Right lobe of liver (tissue), 4 donors: ENCODE measurements around the gene TMEM175.
"Not testable (repeated sequence)": the region's sequence is repeated elsewhere in the genome, so short reads cannot be mapped to it uniquely, and the experiment has no call there.

ENCODE experiments used
- CTCF ChIP-seq, 4 donors: fragments of 200-600 bp in 3 of 4; fragments of 450-650 bp in 1 of 4; IDR thresholded peaks; one replicate each; pipeline versions ENCODE4 v1.5.1 to v1.8.0; 2016 to 2022; ENCODE audit warnings: antibody characterized with exemption in 4 of 4, mild to moderate bottlenecking in 2 of 4
- POLR2A ChIP-seq: fragments of 450-650 bp; IDR thresholded peaks from one replicate; pipeline ENCODE4 v1.6.1; 2017; ENCODE audit warnings: antibody characterized with exemption, mild to moderate bottlenecking
- donor health status: DM: no; HTN: no; CAD: no.
- donor health status: DM: no; HTN: no; CAD: no.
- donor health status: DM: no; HTN: yes; CAD: no.

GRCh38 chr4:927566-927965 lies 4.7 kb upstream of the TMEM175 start:
- not testable (repeated sequence) for TF ChIP-seq CTCF (IDR thresholded peaks at IDR 0.05); POLR2A
